Activated effector memory CD4-positive, alpha-beta T cell treated with anti-CD3 and anti-CD28 coated beads, Interleukin-2, amount 50 U/mL, for 16 hours (primary cell): ENCODE results near the gene ABCC9.

Experiments used
- DNase-seq: peaks from one replicate; pipeline ENCODE4 v3.0.0-alpha.2; 2020

Gene ABCC9

DNA sequence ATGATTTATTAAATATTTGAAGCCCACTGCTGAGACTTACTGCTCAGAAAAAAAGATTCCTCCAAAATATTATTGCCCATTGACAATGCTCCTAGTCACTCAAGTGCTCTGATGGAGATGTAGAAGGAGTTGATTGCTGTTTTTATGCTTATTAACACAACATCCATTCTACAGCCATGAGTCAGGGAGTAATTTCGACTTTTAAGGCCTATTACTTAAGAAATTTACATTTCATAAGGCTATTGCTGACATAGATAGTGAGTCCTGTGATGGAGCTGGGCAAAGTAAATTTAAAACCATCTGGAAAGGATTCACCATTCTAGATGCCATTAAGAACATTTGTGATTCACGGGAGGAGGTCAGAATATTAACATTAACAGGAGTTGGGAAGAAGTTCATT lies 171.9 kb downstream of the ABCC9 start:
- DNase-seq, result no peak

DNA sequence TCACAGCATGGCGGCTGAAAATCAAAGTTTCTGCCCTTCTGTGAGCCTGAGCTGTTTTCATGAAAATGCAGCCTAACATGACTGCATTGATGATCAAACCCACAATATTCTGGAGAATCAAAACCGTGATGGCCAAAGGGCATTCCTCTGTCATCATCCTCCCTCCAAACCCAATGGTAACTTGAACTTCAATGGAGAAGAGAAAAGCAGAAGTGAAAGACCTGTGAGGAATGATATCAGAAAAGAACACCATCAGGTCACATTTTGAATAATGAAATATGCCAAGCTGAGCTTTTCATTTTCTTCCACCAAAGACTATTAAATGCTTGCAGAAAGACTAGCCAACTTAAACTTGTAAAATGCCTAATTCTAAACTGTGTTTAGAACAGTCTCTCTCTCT lies 174.8 kb downstream of the ABCC9 start:
- no peak for DNase-seq

DNA sequence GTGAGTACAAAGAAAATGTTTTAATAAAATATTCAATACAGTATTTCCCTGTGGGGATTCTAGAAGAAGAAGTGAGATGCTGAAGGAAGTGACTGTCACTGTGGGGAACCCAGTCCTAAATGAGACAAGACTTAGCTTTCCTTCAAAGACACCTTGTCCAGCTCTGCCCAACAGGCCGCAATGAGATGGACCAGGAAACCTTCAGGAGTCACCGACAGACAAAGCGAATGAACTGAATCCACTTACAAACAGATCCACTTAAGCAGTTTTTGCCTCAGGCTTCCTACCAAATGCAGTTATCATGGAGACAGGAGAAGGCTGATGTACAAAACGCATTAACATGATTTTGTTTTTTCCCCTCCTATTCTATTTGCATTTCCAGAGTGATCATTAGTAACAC lies 176.3 kb downstream of the ABCC9 start:
- DNase-seq, result no peak

DNA sequence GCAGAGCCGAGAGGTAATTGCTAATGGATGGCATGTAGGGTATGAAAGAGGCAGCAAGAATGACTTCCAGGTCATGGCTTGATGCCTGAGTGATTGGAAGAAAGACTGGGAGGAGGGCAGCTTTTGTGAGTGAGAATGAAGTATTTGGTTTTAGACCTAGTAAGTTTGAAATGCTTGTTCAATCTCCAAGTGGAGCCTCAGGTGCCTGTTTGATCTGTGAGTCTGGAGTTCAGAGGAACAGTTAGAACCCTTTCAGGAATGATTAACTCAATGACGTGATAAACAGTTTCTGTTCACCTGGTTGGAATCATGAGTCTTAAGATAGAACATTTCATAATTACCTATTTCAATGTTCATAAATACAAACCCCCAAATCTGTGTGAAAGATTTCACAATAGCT lies 177.2 kb downstream of the ABCC9 start:
- DNase-seq, result no peak

DNA sequence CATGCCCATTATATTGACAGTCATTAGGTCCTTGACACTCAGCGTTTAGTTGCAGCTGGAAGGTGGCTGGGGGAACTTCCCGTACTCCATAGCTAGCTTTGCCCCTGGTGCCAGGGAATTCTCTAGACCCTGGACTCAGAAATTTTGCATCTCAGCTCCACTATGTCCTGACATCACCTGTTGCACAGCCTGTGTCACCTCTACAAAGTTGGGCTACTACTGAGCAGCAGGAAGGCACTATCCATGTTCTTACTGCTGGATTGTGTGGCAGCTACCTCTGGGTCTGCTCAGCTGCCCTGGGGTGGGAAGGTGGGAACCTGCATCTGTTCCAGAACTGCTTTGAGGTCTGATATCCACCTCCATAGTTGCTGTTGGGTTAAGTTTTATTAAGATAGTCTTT lies 177.7 kb downstream of the ABCC9 start:
- no peak for DNase-seq

DNA sequence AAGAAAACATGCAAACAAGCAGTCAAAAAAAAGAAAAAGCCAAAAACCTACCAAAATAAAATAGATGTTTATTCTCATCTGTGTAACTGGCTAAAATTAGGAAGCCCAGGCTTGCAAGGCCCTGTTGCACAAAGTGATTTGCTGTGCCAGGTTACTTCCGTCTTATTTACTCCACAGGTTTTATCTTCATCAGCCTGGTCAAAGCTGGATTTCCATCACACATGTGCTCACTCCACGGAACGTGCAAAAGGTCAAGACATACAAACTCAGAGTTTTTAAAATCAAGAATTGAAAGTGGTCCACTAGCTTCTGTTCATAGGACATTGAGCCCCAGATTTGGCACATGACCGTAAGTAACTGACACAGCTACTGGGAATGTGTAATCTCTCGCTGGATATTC lies 181.5 kb downstream of the ABCC9 start:
- DNase-seq, result no peak

DNA sequence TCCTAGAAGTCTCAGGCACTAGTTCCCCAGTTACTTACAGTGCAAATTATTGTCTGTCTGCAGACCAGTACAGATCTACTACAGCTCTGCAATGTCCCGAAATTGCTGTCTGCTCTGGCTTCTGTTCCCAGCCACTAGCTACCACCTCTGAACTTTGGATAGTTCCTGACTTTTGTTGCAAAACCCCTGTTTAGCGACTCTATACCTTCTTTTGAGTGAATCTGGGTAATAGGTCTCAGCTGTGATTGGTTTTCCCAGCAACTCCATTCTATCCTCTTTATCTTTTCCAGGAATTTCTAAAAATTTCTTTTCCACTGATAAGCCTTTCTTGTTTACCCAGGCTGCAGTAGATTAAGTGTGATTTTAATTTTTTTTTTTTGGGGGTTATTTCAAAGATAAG lies 183.5 kb downstream of the ABCC9 start:
- no peak for DNase-seq

DNA sequence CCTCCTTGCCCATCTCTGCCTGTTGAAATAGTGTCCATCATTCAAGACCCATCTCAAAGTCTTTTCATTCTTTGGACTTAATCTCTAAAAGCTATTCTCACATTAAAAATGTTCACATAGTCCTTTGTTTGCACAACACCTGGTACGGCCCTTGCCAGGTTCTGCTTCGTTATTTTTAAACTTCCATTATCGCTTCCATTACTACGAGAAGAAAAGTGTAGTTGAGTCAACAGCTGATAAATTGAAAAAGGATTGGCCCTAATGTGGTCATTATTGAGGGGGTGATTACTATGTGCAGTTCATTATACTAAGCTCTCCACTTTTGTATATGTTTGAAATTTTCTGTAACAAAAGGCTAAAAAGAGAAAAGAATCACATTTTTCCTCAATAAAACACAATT lies 184.5 kb downstream of the ABCC9 start:
- no peak for DNase-seq

DNA sequence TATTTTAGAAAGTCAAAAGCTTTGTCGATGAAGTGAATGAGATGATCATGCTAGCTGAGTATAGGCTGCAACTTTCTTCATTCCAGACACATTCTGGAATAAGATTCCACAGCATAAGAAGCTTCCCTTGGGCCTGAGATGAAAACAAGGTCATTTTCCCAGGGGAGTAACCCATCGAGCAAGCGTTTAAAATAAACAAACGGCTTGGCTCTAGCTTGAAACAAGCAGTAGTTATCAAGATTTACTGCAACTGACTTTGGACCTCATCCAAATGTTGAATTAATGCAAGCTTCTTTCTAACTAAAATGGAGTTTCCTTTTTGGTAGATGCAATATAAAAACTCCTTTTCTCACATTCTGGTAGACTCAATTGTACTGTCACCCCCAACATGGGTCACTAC lies 189.7 kb downstream of the ABCC9 start:
- DNase-seq, result no peak
